ENCODE results near the gene STRADB. TPM values are rescaled to one million over a fixed set of nuclear protein-coding genes. Genes with fewer than 3 reads are reported as not detected.
A peak's percentile ranks its signal among the peaks of the same experiment; 100 is the strongest.
"Not testable (repeated sequence)": the region's sequence is repeated elsewhere in the genome, so short reads cannot be mapped to it uniquely, and the experiment has no call there.

The STRADB gene
- total RNA-seq, 1 experiment from 2014 or later: 24.0 TPM

GRCh38 chr2:201483342-201483741, 31.8 kb downstream of the STRADB start:
- POLR2A ChIA-PET (ENCODE audit: unreplicated experiment): no interaction called here
- DNase-seq: no peak
- H3K9me3 ChIP-seq (ENCODE audit: insufficient read depth, low read depth): no peaks in the 10 kb centered on the region
- no peaks in the 10 kb centered on the region for H4K20me1 ChIP-seq (ENCODE audit: insufficient read depth)
- TF ChIP-seq EZH2 (IDR thresholded peaks at IDR 0.05; ENCODE audit: low read depth) (no peak), CTCF (conservative IDR thresholded peaks at IDR 0.05) (no peak)
- H3K36me3 ChIP-seq (ENCODE audit: low read depth): no peaks in the 10 kb centered on the region
- CTCF ChIA-PET: no interaction called here
- H3K4me3 ChIP-seq: no peak overlapping the region
- no peaks in the 10 kb centered on the region for H3K27me3 ChIP-seq (ENCODE audit: insufficient read depth, low read depth)
- no peaks in the 10 kb centered on the region for H3F3A ChIP-seq (ENCODE audit: insufficient read depth, low read depth)
- no peaks in the 10 kb centered on the region for H3K9me2 ChIP-seq (ENCODE audit: insufficient read depth)
- H3K4me2 ChIP-seq: no peak overlapping the region
- intact Hi-C loops (cut with micrococcal nuclease; ENCODE audit: unreplicated experiment): no loop called here
- no TSS peak for BruUV-seq (replicated peaks)
- H3K79me2 ChIP-seq (ENCODE audit: low read depth): no peaks in the 10 kb centered on the region
- H2AFZ ChIP-seq: no peak overlapping the region
- no peaks in the 10 kb centered on the region for H3K4me1 ChIP-seq (replicated peaks; ENCODE audit: insufficient read depth)
- H3K27ac ChIP-seq: no peak overlapping the region

GRCh38 chr2:201483758-201484157, 32.2 kb downstream of the STRADB start:
- H3K79me2 ChIP-seq (ENCODE audit: low read depth); H3K9me3 ChIP-seq (ENCODE audit: insufficient read depth, low read depth); H3K9me2 ChIP-seq (ENCODE audit: insufficient read depth); H3F3A ChIP-seq (ENCODE audit: insufficient read depth, low read depth); H3K27me3 ChIP-seq (ENCODE audit: insufficient read depth, low read depth); POLR2A ChIA-PET (ENCODE audit: unreplicated experiment); H2AFZ ChIP-seq; CTCF ChIA-PET; H3K4me3 ChIP-seq; intact Hi-C loops (cut with micrococcal nuclease; ENCODE audit: unreplicated experiment); H3K4me2 ChIP-seq; H3K36me3 ChIP-seq (ENCODE audit: low read depth); H3K27ac ChIP-seq; DNase-seq; BruUV-seq (replicated peaks); H3K4me1 ChIP-seq (replicated peaks; ENCODE audit: insufficient read depth); H4K20me1 ChIP-seq (ENCODE audit: insufficient read depth): not testable (repeated sequence)

- intact Hi-C loops (cut with micrococcal nuclease; ENCODE audit: unreplicated experiment): no loop called here
- TF ChIP-seq EZH2 (IDR thresholded peaks at IDR 0.05; ENCODE audit: low read depth): no peak
- no peak for TF ChIP-seq CTCF (conservative IDR thresholded peaks at IDR 0.05)
- H3K9me2 ChIP-seq (ENCODE audit: insufficient read depth): no peaks in the 10 kb centered on the region
- ChIA-PET POLR2A (ENCODE audit: unreplicated experiment) (no interaction called here), CTCF (no interaction called here)
- no peak overlapping the region for H3K4me3 ChIP-seq
- H3K79me2 ChIP-seq (ENCODE audit: low read depth): no peaks in the 10 kb centered on the region
- H3F3A ChIP-seq (ENCODE audit: insufficient read depth, low read depth): no peaks in the 10 kb centered on the region
- no peak overlapping the region for H3K4me2 ChIP-seq
- H3K36me3 ChIP-seq (ENCODE audit: low read depth): no peaks in the 10 kb centered on the region
- H3K27me3 ChIP-seq (ENCODE audit: insufficient read depth, low read depth): no peaks in the 10 kb centered on the region
- H3K9me3 ChIP-seq (ENCODE audit: insufficient read depth, low read depth): no peaks in the 10 kb centered on the region
- no peaks in the 10 kb centered on the region for H4K20me1 ChIP-seq (ENCODE audit: insufficient read depth)
- DNase-seq: no peak
- H2AFZ ChIP-seq: no peak overlapping the region
- H3K27ac ChIP-seq: no peak overlapping the region
- TSS peak; percentile 26 for BruUV-seq (replicated peaks)
- no peaks in the 10 kb centered on the region for H3K4me1 ChIP-seq (replicated peaks; ENCODE audit: insufficient read depth)
Measured at GRCh38 chr2:201484805-201485204, 33.3 kb downstream of the STRADB start.

- intact Hi-C loops (cut with micrococcal nuclease; ENCODE audit: unreplicated experiment): no loop called here
- no peak for TF ChIP-seq EZH2 (IDR thresholded peaks at IDR 0.05; ENCODE audit: low read depth)
- TF ChIP-seq CTCF (conservative IDR thresholded peaks at IDR 0.05): no peak
- Histone ChIP-seq H3K9me3 (ENCODE audit: insufficient read depth, low read depth) (no peaks in the 10 kb centered on the region), H3K4me2 (no peak overlapping the region), H3K9me2 (ENCODE audit: insufficient read depth) (no peaks in the 10 kb centered on the region), H3K79me2 (ENCODE audit: low read depth) (no peaks in the 10 kb centered on the region), H3F3A (ENCODE audit: insufficient read depth, low read depth) (no peaks in the 10 kb centered on the region), H3K27me3 (ENCODE audit: insufficient read depth, low read depth) (no peaks in the 10 kb centered on the region), H4K20me1 (ENCODE audit: insufficient read depth) (no peaks in the 10 kb centered on the region), H3K4me3 (no peak overlapping the region), H3K4me1 (replicated peaks; ENCODE audit: insufficient read depth) (no peaks in the 10 kb centered on the region), H3K36me3 (ENCODE audit: low read depth) (no peaks in the 10 kb centered on the region), H2AFZ (no peak overlapping the region), H3K27ac (no peak overlapping the region)
- DNase-seq: no peak
- no TSS peak for BruUV-seq (replicated peaks)
- ChIA-PET POLR2A (ENCODE audit: unreplicated experiment) (interaction anchor here (0.6 kb wide), 1 partner anchor 408 kb away, joined by 17 read pairs; no protein-coding TSS in a partner anchor), CTCF (no interaction called here)
Measured at GRCh38 chr2:201490291-201490690, 38.8 kb downstream of the STRADB start.
